ENCODE measurements around the gene ASCC1. TPM values are rescaled to one million over a fixed set of nuclear protein-coding genes. Genes with fewer than 3 reads are reported as not detected.
A peak's percentile ranks its signal among the peaks of the same experiment; 100 is the strongest.

Gene ASCC1
- total and polyA plus RNA-seq, 2 of the 13 experiments (the other 11 are each of a cell fraction or from before 2014, with no cell fraction given) = 21.6 to 30.1 TPM

DNA sequence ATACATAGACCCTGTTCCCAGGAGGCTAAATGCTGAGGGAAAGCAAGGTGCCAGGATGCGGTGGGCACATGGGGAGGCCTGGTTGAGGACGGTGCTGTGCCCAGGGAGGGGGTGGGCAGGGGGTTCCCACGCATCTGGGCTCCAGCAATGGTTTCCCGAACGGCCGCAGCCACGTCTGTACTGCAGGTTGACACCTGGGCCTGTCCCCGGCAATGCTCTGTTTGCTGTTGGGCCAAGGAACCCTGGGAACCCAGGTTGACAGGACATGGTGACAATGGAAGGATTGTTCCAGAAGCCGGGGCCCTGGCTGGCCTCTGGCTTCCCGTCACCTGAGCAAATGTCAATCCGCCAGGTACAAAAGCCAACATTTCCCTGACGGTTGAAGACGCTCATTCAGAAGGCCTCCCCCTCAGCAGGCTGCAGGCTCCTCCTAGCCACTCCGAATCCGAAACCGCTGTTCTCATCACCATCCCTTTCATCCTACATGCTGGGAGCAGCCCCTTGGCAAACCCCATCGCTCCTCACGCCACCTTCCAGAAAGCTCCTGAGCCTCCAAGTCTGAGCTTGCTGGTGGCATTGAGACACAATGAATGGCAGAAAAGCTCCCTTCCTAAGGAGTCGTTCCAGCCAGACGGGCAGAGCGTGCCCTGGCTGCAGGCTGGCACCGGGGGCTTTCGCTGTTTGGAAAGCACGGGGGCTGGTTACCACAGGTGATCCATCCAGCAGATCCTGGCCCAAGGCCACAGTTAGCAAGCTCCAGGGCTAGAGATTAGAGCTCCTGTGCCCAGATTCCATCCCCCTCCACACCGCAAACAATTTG, 158.9 kb downstream of the ASCC1 start (continued):
- TF ChIP-seq, protein P1, sequence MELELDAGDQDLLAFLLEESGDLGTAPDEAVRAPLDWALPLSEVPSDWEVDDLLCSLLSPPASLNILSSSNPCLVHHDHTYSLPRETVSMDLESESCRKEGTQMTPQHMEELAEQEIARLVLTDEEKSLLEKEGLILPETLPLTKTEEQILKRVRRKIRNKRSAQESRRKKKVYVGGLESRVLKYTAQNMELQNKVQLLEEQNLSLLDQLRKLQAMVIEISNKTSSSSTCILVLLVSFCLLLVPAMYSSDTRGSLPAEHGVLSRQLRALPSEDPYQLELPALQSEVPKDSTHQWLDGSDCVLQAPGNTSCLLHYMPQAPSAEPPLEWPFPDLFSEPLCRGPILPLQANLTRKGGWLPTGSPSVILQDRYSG (CRISPR knock-in tag; IDR thresholded peaks at IDR 0.05) = peak; percentile 62; the same call in 1 of the 2 replicates
- peak; percentile 77; the same call in 1 of the 2 replicates for TF ChIP-seq ZFP37 (CRISPR knock-in tag; IDR thresholded peaks at IDR 0.05; ENCODE audit: borderline replicate concordance)
- no peak for TF ChIP-seq ZNF550 (CRISPR knock-in tag; IDR thresholded peaks at IDR 0.05; ENCODE audit: borderline replicate concordance)
- TF ChIP-seq, protein P2, sequence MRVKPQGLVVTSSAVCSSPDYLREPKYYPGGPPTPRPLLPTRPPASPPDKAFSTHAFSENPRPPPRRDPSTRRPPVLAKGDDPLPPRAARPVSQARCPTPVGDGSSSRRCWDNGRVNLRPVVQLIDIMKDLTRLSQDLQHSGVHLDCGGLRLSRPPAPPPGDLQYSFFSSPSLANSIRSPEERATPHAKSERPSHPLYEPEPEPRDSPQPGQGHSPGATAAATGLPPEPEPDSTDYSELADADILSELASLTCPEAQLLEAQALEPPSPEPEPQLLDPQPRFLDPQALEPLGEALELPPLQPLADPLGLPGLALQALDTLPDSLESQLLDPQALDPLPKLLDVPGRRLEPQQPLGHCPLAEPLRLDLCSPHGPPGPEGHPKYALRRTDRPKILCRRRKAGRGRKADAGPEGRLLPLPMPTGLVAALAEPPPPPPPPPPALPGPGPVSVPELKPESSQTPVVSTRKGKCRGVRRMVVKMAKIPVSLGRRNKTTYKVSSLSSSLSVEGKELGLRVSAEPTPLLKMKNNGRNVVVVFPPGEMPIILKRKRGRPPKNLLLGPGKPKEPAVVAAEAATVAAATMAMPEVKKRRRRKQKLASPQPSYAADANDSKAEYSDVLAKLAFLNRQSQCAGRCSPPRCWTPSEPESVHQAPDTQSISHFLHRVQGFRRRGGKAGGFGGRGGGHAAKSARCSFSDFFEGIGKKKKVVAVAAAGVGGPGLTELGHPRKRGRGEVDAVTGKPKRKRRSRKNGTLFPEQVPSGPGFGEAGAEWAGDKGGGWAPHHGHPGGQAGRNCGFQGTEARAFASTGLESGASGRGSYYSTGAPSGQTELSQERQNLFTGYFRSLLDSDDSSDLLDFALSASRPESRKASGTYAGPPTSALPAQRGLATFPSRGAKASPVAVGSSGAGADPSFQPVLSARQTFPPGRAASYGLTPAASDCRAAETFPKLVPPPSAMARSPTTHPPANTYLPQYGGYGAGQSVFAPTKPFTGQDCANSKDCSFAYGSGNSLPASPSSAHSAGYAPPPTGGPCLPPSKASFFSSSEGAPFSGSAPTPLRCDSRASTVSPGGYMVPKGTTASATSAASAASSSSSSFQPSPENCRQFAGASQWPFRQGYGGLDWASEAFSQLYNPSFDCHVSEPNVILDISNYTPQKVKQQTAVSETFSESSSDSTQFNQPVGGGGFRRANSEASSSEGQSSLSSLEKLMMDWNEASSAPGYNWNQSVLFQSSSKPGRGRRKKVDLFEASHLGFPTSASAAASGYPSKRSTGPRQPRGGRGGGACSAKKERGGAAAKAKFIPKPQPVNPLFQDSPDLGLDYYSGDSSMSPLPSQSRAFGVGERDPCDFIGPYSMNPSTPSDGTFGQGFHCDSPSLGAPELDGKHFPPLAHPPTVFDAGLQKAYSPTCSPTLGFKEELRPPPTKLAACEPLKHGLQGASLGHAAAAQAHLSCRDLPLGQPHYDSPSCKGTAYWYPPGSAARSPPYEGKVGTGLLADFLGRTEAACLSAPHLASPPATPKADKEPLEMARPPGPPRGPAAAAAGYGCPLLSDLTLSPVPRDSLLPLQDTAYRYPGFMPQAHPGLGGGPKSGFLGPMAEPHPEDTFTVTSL (CRISPR knock-in tag; IDR thresholded peaks at IDR 0.05; ENCODE audit: borderline replicate concordance) = peak; percentile 54; the same call in 1 of the 2 replicates
- TF ChIP-seq, protein P3, sequence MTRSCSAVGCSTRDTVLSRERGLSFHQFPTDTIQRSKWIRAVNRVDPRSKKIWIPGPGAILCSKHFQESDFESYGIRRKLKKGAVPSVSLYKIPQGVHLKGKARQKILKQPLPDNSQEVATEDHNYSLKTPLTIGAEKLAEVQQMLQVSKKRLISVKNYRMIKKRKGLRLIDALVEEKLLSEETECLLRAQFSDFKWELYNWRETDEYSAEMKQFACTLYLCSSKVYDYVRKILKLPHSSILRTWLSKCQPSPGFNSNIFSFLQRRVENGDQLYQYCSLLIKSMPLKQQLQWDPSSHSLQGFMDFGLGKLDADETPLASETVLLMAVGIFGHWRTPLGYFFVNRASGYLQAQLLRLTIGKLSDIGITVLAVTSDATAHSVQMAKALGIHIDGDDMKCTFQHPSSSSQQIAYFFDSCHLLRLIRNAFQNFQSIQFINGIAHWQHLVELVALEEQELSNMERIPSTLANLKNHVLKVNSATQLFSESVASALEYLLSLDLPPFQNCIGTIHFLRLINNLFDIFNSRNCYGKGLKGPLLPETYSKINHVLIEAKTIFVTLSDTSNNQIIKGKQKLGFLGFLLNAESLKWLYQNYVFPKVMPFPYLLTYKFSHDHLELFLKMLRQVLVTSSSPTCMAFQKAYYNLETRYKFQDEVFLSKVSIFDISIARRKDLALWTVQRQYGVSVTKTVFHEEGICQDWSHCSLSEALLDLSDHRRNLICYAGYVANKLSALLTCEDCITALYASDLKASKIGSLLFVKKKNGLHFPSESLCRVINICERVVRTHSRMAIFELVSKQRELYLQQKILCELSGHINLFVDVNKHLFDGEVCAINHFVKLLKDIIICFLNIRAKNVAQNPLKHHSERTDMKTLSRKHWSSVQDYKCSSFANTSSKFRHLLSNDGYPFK (CRISPR knock-in tag; IDR thresholded peaks at IDR 0.05; ENCODE audit: borderline replicate concordance) = peak; percentile 18; the same call in 1 of the 2 replicates
- no peak for TF ChIP-seq ZNF850 (CRISPR knock-in tag; conservative IDR thresholded peaks at IDR 0.05)
- TF ChIP-seq PRMT3 (CRISPR knock-in tag; IDR thresholded peaks at IDR 0.05; ENCODE audit: borderline replicate concordance, low read depth) = 0 out of 2 replicates have a peak, but pooled peaks have one; percentile 42
- TF ChIP-seq ZNF337 (CRISPR knock-in tag; IDR thresholded peaks at IDR 0.05; ENCODE audit: borderline replicate concordance, low read depth) = no peak
- TF ChIP-seq, protein P4, sequence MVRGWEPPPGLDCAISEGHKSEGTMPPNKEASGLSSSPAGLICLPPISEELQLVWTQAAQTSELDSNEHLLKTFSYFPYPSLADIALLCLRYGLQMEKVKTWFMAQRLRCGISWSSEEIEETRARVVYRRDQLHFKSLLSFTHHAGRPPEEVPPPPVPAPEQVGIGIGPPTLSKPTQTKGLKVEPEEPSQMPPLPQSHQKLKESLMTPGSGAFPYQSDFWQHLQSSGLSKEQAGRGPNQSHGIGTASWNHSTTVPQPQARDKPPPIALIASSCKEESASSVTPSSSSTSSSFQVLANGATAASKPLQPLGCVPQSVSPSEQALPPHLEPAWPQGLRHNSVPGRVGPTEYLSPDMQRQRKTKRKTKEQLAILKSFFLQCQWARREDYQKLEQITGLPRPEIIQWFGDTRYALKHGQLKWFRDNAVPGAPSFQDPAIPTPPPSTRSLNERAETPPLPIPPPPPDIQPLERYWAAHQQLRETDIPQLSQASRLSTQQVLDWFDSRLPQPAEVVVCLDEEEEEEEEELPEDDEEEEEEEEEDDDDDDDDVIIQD (CRISPR knock-in tag; IDR thresholded peaks at IDR 0.05; ENCODE audit: low read depth) = peak; percentile 51; the same call in 1 of the 2 replicates
- TF ChIP-seq FOXK1 (CRISPR knock-in tag; IDR thresholded peaks at IDR 0.05; ENCODE audit: borderline replicate concordance, low read depth) = no peak
- peak; percentile 38; the same call in 1 of the 2 replicates for TF ChIP-seq ESRRA (CRISPR knock-in tag; IDR thresholded peaks at IDR 0.05; ENCODE audit: low read depth)
- no peak for TF ChIP-seq NFE2L1 (CRISPR knock-in tag; IDR thresholded peaks at IDR 0.05; ENCODE audit: borderline replicate concordance)
- TF ChIP-seq, protein P5, sequence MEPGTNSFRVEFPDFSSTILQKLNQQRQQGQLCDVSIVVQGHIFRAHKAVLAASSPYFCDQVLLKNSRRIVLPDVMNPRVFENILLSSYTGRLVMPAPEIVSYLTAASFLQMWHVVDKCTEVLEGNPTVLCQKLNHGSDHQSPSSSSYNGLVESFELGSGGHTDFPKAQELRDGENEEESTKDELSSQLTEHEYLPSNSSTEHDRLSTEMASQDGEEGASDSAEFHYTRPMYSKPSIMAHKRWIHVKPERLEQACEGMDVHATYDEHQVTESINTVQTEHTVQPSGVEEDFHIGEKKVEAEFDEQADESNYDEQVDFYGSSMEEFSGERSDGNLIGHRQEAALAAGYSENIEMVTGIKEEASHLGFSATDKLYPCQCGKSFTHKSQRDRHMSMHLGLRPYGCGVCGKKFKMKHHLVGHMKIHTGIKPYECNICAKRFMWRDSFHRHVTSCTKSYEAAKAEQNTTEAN (CRISPR knock-in tag; conservative IDR thresholded peaks at IDR 0.05) = peak; percentile 57; the same call in 1 of the 2 replicates

All from HepG2 (cell line).